PC-9 (cell line): Measurements from ENCODE around the gene DGCR2.

ENCODE experiments used
- CTCF ChIP-seq: fragments of 200-600 bp; sonication (generic); conservative IDR thresholded peaks from 2 replicates; pipeline ENCODE4 v1.6.1; 2017; ENCODE audit warnings: mixed run types, antibody characterized with exemption, mild to moderate bottlenecking, moderate library complexity
- EZH2 ChIP-seq: fragments of 200-600 bp; sonication (generic); IDR thresholded peaks from 2 replicates; pipeline ENCODE4 v1.8.0; 2017; ENCODE audit warnings: antibody characterized with exemption, low read depth

- TF ChIP-seq CTCF = no peak
- TF ChIP-seq EZH2 = no peak
These were observed 2.8 kb upstream of the DGCR2 start for GRCh38 chr22:19125011-19125410.
